HG03342 (cell line): ENCODE results near the gene ITLN2.
"Not testable (repeated sequence)": the region's sequence is repeated elsewhere in the genome, so short reads cannot be mapped to it uniquely, and the experiment has no call there.

ENCODE experiments used
- ATAC-seq: cut with Tn5 transposase; IDR thresholded peaks from one replicate; pipeline ENCODE4 v1.9.1; 2021; ENCODE audit warnings: mild to moderate bottlenecking, moderate library complexity; ENCODE audit not compliant: unreplicated experiment

Gene ITLN2

DNA sequence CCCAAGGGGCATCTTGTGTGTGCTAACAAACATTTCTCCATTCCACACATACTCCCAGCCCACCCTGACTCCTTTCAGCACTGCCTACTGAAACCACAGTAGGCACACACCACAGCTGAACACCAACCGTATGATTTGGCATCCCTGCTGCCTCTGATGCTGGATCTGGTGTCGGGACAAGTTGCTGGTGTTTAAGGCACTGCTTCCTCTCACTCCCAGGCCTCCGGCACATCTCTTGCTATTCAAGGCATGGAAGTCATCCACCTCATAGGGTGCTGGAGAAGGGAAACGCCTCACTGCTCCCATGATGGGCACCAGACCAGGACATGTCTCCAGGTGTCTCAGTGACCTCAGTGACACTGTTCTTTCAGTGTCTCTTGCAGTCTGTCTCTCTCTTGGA lies 2.4 kb upstream of the ITLN2 start:
- no peak for ATAC-seq

DNA sequence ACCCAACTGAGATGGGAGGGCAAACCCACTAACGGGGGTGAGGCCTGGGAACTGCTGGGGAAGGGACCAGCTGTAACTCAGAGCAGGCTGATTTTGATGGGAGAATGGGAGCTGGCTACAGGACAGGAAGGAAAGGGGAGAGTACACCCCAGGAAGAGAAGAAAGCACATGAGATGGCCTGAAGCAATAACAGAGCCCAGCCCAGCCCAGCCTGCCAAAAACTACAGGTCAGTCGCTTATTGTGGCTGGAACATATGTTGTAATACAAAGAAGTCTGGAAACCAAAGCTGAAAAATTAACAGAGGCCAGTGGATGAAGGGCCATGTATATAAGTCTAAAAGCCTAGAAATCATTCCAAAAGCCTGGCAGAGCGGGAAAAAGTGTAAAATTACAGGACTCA lies 1.6 kb downstream of the ITLN2 start:
- no peak for ATAC-seq

DNA sequence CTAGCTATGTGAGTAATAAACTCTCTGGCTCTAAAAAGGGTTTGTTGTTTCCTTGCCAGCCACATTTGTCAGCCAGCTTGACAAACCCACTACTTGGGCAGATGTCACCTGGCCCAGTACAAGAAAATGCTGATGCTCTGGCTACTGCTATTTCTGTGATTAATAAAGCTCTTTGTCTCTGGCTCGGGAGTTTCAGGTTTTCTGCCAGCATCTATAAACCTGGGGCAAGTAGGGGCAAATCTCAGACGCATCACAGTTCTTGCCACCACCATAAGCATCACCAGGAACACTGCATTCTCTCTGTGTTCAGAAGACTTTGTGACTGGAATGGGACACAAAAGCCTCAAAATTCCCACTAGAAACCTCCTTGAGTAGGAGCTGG lies 2.5 kb downstream of the ITLN2 start:
- no peak for ATAC-seq

DNA sequence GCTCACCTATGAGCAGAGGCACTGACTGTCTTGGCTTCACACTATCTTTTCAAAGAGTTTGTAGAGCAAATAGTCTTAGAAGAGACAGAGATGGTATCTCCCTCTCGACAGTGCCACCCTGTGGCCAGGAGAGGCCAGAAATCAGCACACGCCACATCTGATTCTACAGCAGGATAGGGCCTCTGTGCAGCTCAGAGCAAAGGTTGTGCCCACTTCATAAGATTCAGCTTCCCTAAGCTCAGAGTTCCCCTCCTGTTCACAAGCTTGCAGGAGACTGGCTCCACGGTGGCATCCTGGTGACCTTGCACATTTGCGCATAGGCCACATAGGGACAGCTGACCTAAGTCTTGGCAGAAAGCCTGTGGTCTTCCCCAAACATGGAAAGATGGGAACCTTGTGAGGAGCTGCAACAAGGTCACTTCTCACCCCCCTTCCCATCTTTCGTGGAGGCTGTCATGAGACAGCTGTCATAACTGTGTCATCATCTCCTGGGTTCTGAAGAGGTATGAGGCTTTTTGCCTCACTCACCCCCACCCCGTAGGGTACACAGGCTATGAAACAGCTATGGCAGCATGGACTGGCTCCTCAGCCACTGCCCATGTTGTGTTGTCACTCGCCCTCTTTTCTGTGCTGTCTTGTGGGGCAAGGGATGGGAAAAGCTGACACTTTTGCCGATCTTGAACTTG lies 3.0 kb downstream of the ITLN2 start:
- ATAC-seq = no peak

GRCh38 chr1:160950657-160951056 lies 4.0 kb downstream of the ITLN2 start:
- no peak for ATAC-seq

- ATAC-seq = no peak
Observed at GRCh38 chr1:160949881-160950280, 4.7 kb downstream of the ITLN2 start.

GRCh38 chr1:160949216-160949880 lies 5.3 kb downstream of the ITLN2 start:
- ATAC-seq = not testable (repeated sequence)

DNA sequence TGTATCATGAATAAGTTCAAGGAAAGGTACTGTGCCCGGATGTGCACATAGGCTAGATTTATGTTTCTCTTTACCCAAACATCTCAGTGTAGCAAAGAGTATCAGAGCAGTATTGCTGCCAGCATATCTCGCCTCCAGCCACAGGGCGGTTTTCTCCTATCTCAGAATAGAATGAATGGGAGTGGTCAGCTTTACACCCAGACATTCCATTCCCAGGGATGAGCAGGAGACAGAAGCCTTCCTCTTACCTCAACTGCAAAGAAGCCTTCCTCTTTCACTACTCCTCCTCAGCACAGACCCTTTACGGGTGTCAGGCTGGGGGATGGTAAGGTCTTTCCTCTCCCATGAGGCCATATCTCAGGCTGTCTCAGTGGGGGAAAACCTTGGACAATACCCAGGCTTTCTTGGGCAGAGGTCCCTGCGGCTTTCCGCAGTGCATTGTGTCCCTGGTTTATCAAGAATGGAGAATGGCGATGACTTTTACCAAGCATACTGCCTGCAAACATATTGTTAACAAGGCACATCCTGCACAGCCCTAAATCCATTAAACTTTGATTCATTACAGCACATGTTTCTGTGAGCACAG lies 7.3 kb downstream of the ITLN2 start:
- not testable (repeated sequence) for ATAC-seq

- ATAC-seq = not testable (repeated sequence)
Observed at GRCh38 chr1:160945881-160946280, 8.7 kb downstream of the ITLN2 start.

- no peak for ATAC-seq
Observed at GRCh38 chr1:160945079-160945478, 9.5 kb downstream of the ITLN2 start.

GRCh38 chr1:160942926-160943325 lies 11.7 kb downstream of the ITLN2 start:
- no peak for ATAC-seq

DNA sequence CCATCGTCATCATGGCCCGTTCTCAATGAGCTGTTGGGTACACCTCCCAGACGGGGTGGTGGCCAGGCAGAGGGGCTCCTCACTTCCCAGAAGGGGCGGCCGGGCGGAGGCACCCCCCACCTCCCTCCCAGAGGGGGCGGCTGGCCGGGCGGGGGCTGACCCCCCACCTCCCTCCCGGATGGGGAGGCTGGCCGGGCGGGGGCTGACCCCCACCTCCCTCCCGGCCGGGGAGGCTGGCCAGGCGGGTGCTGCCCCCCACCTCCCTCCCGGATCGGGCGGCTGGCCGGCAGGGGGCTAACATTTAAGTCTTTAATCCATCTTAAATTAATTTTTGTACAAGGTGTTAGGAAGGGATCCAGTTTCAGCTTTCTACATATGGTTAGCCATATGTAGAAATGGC lies 17.9 kb downstream of the ITLN2 start:
- not testable (repeated sequence) for ATAC-seq

DNA sequence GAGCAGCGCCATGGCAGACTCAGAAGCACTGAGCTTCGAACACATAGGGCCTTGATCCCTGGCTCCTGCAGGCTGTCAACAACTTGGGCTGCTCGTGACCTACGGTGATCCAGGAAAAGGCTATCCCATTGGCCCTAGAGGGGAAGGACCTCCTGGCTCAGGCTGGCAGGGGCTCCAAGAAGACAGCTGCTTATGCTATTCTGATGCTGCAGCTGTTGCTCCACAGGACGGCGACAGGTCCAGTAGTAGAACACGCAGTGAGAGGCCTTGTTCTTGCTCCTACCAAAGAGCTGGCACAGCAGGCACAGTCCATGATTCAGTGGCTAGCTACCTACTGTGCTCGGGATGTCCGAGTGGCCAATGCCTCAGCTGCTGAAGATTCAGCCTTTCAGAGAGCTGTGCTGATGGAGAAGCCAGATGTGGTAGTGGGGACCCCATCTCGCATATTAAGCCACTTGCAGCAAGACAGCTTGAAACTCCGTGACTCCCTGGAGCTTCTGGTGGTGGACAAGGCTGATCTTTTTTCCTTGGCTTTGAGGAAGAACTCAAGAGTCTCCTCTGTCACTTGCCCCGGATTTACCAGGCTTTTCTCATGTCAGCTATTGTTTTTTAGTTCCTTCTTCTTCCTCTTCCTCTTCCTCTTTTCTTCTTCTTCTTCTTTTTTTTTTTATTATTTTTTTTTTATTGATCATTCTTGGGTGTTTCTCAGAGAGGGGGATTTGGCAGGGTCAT lies 18.9 kb downstream of the ITLN2 start:
- no peak for ATAC-seq

GRCh38 chr1:160933305-160933704 lies 21.3 kb downstream of the ITLN2 start:
- ATAC-seq = not testable (repeated sequence)

DNA sequence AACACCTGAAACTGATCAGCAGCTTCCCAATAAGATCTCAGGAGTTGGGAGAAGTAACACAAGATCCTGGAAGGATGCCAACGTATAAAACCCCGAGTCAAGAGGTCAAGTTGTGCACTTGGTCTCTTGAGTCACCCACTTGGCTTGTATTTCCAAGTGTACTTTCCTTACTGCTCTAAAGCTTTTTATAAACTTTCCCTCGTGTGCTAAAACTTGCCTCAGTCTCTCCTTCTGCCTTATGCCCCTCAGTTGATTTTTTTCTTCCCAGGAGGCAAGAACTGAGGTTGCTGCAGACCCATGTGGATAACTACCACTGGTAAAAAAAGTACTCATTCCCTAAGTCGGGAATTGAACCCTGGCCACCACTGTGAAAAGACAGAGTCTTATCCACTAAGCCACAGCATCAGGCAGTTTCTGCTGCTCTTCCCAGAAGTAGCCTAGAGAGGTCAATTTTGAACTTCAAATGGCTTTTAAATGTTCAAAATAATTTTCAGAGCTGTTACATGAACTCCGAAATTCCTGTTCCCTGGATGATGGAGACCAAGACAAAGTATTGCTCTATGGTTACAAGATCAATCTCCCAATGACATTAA lies 28.9 kb downstream of the ITLN2 start:
- ATAC-seq = no peak

GRCh38 chr1:160924791-160925651 lies 29.6 kb downstream of the ITLN2 start:
- ATAC-seq = no peak

DNA sequence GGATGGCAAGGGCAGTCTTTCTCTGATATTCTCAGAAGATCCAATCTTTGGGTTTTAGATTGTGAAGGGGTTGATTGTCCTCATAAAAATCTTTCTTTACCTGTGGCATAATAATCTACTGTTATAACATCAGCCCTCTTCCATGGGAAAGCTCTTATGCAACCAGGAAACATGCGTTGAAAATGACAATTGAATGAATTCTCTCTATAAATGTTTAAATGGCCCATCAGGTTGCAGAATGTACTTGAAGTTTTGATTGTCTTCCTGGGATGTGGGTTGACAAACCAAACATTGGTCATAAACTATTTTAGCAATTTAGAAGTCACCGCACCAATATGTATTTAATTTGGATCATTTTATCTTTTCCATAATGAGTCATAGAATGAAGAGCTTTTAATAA lies 37.9 kb downstream of the ITLN2 start:
- ATAC-seq = no peak

DNA sequence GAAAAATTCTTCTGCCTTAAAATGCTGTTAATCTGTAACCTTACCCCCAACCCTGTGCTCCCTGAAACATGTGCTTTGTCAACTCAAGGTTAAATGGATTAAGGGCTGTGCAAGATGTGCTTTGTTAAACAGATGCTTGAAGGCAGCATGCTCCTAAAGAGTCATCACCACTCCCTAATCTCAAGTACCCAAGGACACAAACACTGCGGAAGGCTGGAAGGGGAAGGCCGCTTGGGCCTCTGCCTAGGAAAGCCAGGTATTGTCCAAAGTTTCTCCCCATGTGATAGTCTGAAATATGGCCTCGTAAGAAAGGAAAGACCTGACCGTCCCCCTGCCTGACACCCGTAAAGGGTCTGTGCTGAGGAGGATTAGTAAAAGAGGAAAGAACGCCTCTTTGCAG lies 41.4 kb downstream of the ITLN2 start:
- not testable (repeated sequence) for ATAC-seq

GRCh38 chr1:160911925-160912324 lies 42.7 kb downstream of the ITLN2 start:
- no peak for ATAC-seq

DNA sequence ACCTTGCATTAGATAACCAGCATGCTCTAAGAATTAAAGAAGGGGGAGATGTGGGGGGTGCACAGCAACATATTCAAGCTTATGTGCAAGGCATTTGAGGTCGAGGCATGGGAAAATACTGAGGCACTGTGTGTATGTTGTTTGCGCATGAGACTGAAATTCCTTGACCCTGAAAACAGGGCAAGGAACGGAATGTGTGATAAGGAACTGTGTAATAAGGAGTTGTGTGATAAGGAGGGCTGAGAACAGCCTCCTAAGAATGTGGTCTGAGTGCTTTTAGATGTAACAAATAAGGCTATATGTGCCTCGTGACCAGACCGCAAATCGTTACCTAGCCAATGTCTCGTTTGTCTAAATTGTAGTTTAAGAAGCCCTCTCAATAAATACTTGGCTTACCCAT lies 43.2 kb downstream of the ITLN2 start:
- ATAC-seq = no peak
